K562 (cell line): ENCODE measurements around the gene RBM4B. TPM values are rescaled to one million over a fixed set of nuclear protein-coding genes. Genes with fewer than 3 reads are reported as not detected.
A peak's percentile ranks its signal among the peaks of the same experiment; 100 is the strongest.

Experiments
- ZBTB40 ChIP-seq, 2 experiments: fragments of 450-650 bp in 1 of 2; sonication (generic) in 1 of 2; formaldehyde crosslinking in 1 of 2; IDR thresholded peaks; 2 replicates each; pipeline versions ENCODE4 v1.7.1 to v1.9.0; 2016 to 2022; ENCODE audit warnings: inconsistent platforms in 1 of 2, mild to moderate bottlenecking in 1 of 2, missing genetic modification reagents in 1 of 2
- polyA plus RNA-seq, 8 experiments: library from polyadenylated mRNA; depleted of rRNA in 4 of 8; stranded (reverse) in 5 of 8; unstranded in 3 of 8; fragments of >200 nt; fragmentation: Nextera tagmentation in 2 of 8; fragmentation: Illumina TruSeq in 1 of 8; extraction: Ambion mirVana in 2 of 8; extraction: Trizol in 1 of 8; gene quantifications; 2 replicates each; pipeline versions ENCODE4 v1.2.1 to v1.2.3, GENCODE V29; 2011 to 2014; ENCODE audit warnings: inconsistent platforms in 1 of 8, missing spikeins in 1 of 8
- total RNA-seq, 7 experiments: library from RNA; depleted of rRNA in 6 of 7; stranded (reverse); fragments of >200 nt in 6 of 7; fragmentation: Illumina TruSeq in 2 of 7; extraction: Trizol in 2 of 7; gene quantifications; 2 replicates each; pipeline versions ENCODE4 v1.2.1 to v1.2.3, GENCODE V29; 2011 to 2021; ENCODE audit warnings: low replicate concordance in 1 of 7

RBM4B gene
- total and polyA plus RNA-seq, 9 of the 15 experiments (the other 6 are each of a cell fraction or from before 2014, with no cell fraction given) = 14.6 to 39.9 (median 23.3) TPM

GRCh38 chr11:66697988-66698387, 20.3 kb upstream of the RBM4B start (continued):
- peak; percentile 91 for TF ChIP-seq ZBTB40 (IDR thresholded peaks at IDR 0.05)
- peak; percentile 78 for TF ChIP-seq ZBTB40 (CRISPR knock-in tag; IDR thresholded peaks at IDR 0.05)
